B cell (primary cell): ENCODE measurements around the gene ENOX1.

Experiments used
- CTCF ChIP-seq: fragments of 200-600 bp; IDR thresholded peaks from one replicate; pipeline ENCODE4 v1.8.0; 2022; ENCODE audit warnings: antibody characterized with exemption, mild to moderate bottlenecking
- EZH2 ChIP-seq: IDR thresholded peaks from 2 replicates; pipeline ENCODE4 v1.6.1; 2012; ENCODE audit warnings: borderline replicate concordance, low read depth, mild to moderate bottlenecking, moderate library complexity, low read length; ENCODE audit not compliant: insufficient read depth, poor library complexity, severe bottlenecking

- no peak for TF ChIP-seq EZH2
- no peak for TF ChIP-seq CTCF
Observed at GRCh38 chr13:43431290-43431716, 355.5 kb downstream of the ENOX1 start.
